Liver (tissue), 2 donors: ENCODE data around the gene MOGAT3.

Experiments
- RAD21 ChIP-seq, 2 donors: IDR thresholded peaks; 2 replicates each; pipeline ENCODE4 v1.6.1; 2016; ENCODE audit warnings: antibody characterized with exemption in 2 of 2, mild to moderate bottlenecking in 2 of 2
- YY1 ChIP-seq: IDR thresholded peaks from 2 replicates; pipeline ENCODE4 v1.6.1; 2016; ENCODE audit warnings: antibody characterized with exemption, mild to moderate bottlenecking
- TF ChIP-seq, protein P1 (sequence below): IDR thresholded peaks from 2 replicates; pipeline ENCODE4 v1.6.1; 2016; ENCODE audit warnings: antibody characterized with exemption
- donor health status: healthy.

DNA sequence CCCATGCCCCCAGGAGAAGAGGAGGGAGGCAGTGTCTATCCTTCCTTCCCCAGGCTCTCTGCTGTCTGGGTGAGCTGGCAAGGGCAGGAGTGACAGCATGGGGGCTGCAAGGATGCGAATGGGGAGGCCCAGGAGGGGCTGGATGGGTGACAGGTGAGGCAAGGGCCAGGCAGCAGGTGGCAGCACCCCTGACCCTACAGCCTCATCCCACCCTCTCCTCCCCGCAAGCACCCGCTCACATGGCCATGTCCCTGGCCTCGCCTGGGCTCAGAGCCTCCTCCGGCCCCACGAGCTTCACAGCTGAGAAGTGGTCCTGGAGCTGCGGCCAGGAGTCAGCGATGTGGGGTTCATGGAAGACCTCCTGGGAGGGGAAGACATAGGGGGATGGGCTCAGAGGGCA is 11.2 kb upstream of the MOGAT3 start:
- TF ChIP-seq, protein P1, sequence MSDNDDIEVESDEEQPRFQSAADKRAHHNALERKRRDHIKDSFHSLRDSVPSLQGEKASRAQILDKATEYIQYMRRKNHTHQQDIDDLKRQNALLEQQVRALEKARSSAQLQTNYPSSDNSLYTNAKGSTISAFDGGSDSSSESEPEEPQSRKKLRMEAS: no peak
- no peak for TF ChIP-seq YY1
- no peak for TF ChIP-seq RAD21 (IDR thresholded peaks at IDR 0.05)
